ENCODE measurements around the gene PIGS.

PIGS gene

DNA sequence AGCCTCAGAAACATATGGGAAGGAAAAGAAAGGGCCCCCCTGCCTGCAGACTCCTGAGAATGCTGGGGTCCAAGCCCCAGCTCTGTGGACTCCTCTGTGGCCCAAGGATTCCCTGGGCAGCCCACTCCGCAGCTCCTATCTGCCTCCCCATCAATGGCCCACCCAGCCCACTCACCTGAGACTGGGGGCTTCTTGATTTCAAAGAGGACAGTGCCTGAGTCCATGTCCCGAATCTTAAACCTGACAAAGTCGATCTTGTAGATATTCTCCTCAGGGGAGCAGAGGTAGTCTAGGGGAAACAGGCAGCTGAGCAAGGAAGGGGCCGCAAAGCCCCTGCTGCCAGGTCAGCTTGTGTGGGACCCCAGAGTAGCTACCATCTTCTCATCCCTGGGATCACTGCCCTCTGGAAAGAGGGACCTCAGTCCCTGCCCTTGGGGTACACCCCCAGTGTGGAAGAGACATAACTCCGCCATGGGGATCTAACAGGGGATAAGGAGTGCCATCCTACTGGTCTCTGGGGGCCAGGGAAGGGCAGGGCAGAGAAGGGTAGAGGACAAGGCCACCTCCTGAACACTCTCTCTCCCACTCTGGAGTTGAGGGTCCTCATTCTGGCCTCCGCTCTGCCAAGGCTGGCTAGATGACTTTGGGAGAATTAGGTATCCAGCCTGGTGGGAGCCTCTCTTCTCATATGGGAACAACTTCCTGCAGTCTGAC, 22.8 kb downstream of the PIGS start:
- H3K27ac ChIP-seq, result no peak overlapping the region
- TF ChIP-seq, protein P1, sequence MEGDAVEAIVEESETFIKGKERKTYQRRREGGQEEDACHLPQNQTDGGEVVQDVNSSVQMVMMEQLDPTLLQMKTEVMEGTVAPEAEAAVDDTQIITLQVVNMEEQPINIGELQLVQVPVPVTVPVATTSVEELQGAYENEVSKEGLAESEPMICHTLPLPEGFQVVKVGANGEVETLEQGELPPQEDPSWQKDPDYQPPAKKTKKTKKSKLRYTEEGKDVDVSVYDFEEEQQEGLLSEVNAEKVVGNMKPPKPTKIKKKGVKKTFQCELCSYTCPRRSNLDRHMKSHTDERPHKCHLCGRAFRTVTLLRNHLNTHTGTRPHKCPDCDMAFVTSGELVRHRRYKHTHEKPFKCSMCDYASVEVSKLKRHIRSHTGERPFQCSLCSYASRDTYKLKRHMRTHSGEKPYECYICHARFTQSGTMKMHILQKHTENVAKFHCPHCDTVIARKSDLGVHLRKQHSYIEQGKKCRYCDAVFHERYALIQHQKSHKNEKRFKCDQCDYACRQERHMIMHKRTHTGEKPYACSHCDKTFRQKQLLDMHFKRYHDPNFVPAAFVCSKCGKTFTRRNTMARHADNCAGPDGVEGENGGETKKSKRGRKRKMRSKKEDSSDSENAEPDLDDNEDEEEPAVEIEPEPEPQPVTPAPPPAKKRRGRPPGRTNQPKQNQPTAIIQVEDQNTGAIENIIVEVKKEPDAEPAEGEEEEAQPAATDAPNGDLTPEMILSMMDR (conservative IDR thresholded peaks at IDR 0.05), result peak; percentile 38
- no peak for TF ChIP-seq ZFX (IDR thresholded peaks at IDR 0.05)

DNA sequence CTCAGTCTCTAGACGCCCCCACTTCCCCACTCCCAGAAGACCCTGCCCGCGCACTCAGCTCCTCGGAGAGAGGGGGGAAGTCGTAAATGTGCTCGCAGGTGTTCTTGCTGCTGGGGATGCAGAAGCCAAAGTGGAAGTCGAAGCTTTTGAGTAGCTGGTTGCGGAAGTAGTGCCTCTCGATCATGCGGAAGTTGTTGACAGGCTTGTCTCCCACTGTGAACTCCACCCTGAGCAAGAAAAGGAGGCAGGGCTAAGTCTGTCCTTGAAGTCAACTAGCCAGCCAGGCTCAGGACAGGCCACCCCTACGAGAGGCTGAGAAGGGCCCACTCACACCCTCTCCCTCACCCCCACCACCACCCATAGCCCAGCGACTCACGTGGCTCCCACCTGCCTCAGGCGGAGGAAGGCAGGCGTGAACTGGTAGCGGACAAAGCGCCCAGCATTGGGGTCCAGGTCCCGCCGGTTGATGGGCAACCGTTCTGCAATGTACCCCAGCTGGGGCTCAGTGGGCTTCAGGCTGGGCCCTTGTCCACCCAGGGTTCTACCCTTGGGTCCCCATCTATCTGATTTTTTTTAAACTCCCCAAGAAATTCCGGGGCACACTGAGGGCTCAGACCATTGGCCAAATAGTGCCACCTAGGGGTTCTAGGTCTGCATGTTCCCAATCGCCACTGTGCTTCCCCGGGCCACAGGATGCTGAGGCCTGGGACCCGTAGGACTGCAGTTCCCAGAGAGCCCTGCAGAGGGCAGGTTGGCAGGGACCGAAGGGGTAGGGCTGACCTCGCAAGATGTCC, 23.5 kb downstream of the PIGS start:
- H3K27ac ChIP-seq, result no peak overlapping the region
- no peak for TF ChIP-seq ZFX (IDR thresholded peaks at IDR 0.05)
- TF ChIP-seq, protein P1 (conservative IDR thresholded peaks at IDR 0.05), result peak; percentile 99

DNA sequence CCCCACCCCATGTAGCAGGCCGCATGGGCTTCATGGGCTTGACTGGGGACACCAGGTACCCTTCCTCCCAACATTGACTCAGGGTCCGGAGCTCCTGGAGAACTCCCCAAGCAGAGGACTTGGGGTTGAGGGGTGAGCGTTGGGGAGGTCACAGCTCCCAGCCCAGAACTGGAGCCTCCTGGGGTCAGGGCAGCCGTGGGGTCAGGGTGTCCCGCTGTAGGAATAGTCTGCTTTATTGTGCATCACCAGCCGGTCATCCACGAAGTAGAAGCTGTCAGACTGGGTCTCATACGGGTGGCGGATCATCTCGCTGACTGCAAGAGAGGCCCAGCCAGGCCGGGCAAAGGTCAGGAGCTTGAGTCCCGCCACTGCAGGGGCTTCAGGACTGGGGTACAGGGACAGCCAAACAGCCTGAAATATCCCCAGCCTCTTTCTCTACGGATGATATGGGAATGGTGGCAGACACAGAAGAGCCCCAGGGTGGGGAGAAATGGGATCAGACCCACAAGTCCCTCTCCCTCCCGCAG, 24.2 kb downstream of the PIGS start:
- TF ChIP-seq ZFX (IDR thresholded peaks at IDR 0.05), result no peak
- TF ChIP-seq, protein P1 (conservative IDR thresholded peaks at IDR 0.05), result no peak

DNA sequence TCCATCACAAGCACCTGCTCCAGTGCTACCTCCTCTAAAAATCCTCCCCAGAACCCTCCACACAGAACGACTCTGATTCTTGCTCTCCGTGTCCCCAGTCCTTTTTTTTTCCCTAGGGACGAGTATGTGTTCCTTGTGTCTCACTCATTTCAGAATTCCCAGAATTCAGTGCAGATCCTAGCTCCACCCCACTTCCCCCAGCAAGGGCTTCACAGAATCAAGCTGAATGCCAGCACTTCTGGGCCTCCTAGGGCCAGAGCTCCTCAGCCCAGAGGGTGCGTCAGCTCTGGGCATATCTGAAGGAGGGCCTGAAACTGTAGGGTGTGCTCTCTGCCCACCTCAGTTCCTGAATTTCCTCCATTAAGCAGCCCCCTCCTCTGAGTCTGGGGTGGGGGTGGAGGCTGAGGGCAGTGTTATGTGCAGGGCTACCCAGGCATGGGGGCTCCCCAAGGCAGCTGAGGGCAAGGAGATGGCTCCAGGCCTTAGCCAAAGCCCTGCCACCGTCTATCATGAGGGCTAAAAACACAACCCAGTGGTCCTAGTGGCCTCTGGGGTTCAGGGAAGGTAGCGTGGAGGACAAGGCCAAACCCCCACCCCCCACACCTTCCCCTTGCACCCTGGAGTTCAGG, 25.4 kb downstream of the PIGS start:
- TF ChIP-seq ZFX (IDR thresholded peaks at IDR 0.05), result no peak
- TF ChIP-seq, protein P1 (conservative IDR thresholded peaks at IDR 0.05), result no peak
- H3K27ac ChIP-seq, result no peak overlapping the region

More for the DNA sequence above, 24.2 kb downstream of the PIGS start:
- H3K27ac ChIP-seq, result no peak overlapping the region

DNA sequence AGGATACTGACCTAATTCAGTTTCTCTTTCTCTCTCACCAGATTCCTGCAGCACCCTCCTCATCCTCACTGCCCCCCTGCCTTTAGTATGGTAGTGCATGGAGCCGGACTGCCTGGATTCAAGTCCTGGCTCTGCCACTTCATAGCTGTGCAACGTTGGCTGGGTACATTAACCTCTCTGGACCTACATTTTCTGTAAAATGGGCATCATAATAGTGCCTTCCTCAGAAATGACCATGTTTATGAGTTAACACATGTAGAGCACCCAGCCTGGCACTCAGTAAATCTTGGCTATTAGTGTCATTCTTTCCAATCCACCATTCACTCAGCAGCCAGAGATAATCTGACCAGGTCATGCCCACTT, 26.2 kb downstream of the PIGS start:
- TF ChIP-seq, protein P1 (conservative IDR thresholded peaks at IDR 0.05), result no peak
- TF ChIP-seq ZFX (IDR thresholded peaks at IDR 0.05), result no peak
- no peak overlapping the region for H3K27ac ChIP-seq

DNA sequence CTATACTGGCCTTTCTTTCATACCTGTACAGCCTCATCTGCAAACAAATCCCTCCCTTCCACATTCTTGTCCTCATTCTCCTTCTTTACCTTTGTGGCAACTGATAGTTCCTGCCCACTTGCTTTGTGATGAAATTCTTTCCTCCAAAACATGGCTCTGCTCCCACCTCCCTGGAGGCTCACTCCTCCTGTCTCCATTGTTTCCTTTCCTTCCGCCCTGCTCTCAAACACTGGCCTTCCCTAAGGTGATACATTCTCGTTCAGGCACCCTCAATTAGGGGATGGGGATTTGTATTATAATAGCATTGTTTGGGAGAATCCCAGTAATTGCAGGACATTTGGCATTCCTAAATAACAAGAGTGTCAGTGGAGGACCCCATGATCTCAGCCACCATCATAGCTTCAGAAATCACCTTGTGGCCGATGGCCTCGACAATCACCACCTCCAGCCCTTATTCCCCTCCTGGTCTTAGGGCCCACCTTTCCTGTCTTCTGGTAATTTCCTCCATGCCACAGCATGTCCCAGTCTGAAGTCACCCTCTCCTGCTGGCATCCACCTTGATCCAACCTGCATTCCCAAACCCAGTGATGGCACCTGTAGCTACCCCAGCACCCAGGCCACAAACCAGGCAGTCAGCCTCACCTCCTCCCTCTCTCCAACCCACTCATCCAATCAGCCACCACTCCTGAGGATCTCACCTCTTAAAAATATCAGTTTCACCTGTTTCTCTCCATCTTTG, 26.8 kb downstream of the PIGS start:
- TF ChIP-seq ZFX (IDR thresholded peaks at IDR 0.05), result no peak
- TF ChIP-seq, protein P1 (conservative IDR thresholded peaks at IDR 0.05), result no peak
- H3K27ac ChIP-seq, result no peak overlapping the region

Data from C4-2B (cell line).